ENCODE measurements around the gene CLCN5.

- peak; percentile 71 for TF ChIP-seq CTCF (IDR thresholded peaks at IDR 0.05; ENCODE audit: low read depth, low read length, poor library complexity, severe bottlenecking)
- TF ChIP-seq EZH2phosphoT487 (IDR thresholded peaks at IDR 0.05; ENCODE audit: borderline replicate concordance, low read length) = no peak
These were observed 43.4 kb upstream of the CLCN5 start, which contains the start of gene USP27X for GRCh38 chrX:49878834-49879655.
